Measurements from ENCODE around the gene RRP8. TPM values are rescaled to one million over a fixed set of nuclear protein-coding genes. Genes with fewer than 3 reads are reported as not detected.

The RRP8 gene
- total RNA-seq, 1 experiment from 2014 or later, result 31.2 TPM

GRCh38 chr11:6634534-6634933 lies 31.1 kb upstream of the RRP8 start:
- in situ Hi-C loops (cut with HindIII; ENCODE audit: low pct_unique_long_range_greater_than_20kb, low sequenced_read_pairs), result no loop called here

GRCh38 chr11:6633422-6634408 lies 30.3 kb upstream of the RRP8 start:
- in situ Hi-C loops (cut with HindIII; ENCODE audit: low pct_unique_long_range_greater_than_20kb, low sequenced_read_pairs), result no loop called here
- no peak for DNase-seq (ENCODE audit: low read depth)

More at GRCh38 chr11:6634534-6634933, 31.1 kb upstream of the RRP8 start:
- no peak for DNase-seq (ENCODE audit: low read depth)

GRCh38 chr11:6632116-6633073 lies 29.0 kb upstream of the RRP8 start:
- no peak for DNase-seq (ENCODE audit: low read depth)
- in situ Hi-C loops (cut with HindIII; ENCODE audit: low pct_unique_long_range_greater_than_20kb, low sequenced_read_pairs), result no loop called here

GRCh38 chr11:6631361-6631890 lies 28.0 kb upstream of the RRP8 start:
- no peak for DNase-seq (ENCODE audit: low read depth)
- in situ Hi-C loops (cut with HindIII; ENCODE audit: low pct_unique_long_range_greater_than_20kb, low sequenced_read_pairs), result no loop called here

- in situ Hi-C loops (cut with HindIII; ENCODE audit: low pct_unique_long_range_greater_than_20kb, low sequenced_read_pairs), result no loop called here
- no peak for DNase-seq (ENCODE audit: low read depth)
These were observed 27.3 kb upstream of the RRP8 start for GRCh38 chr11:6630632-6631291.

GRCh38 chr11:6629892-6630631 lies 26.6 kb upstream of the RRP8 start:
- in situ Hi-C loops (cut with HindIII; ENCODE audit: low pct_unique_long_range_greater_than_20kb, low sequenced_read_pairs), result no loop called here
- DNase-seq (ENCODE audit: low read depth), result no peak

- in situ Hi-C loops (cut with HindIII; ENCODE audit: low pct_unique_long_range_greater_than_20kb, low sequenced_read_pairs), result no loop called here
These were observed 26.1 kb upstream of the RRP8 start for GRCh38 chr11:6629573-6629891.

GRCh38 chr11:6628526-6628925 lies 25.1 kb upstream of the RRP8 start:
- in situ Hi-C loops (cut with HindIII; ENCODE audit: low pct_unique_long_range_greater_than_20kb, low sequenced_read_pairs), result no loop called here
- DNase-seq (ENCODE audit: low read depth), result no peak

More at GRCh38 chr11:6629573-6629891, 26.1 kb upstream of the RRP8 start:
- DNase-seq (ENCODE audit: low read depth), result no peak

- in situ Hi-C loops (cut with HindIII; ENCODE audit: low pct_unique_long_range_greater_than_20kb, low sequenced_read_pairs), result no loop called here
- no peak for DNase-seq (ENCODE audit: low read depth)
These were observed 24.4 kb upstream of the RRP8 start for GRCh38 chr11:6627762-6628241.

GRCh38 chr11:6626971-6627761 lies 23.8 kb upstream of the RRP8 start:
- in situ Hi-C loops (cut with HindIII; ENCODE audit: low pct_unique_long_range_greater_than_20kb, low sequenced_read_pairs), result no loop called here

GRCh38 chr11:6625832-6626420 lies 22.5 kb upstream of the RRP8 start:
- in situ Hi-C loops (cut with HindIII; ENCODE audit: low pct_unique_long_range_greater_than_20kb, low sequenced_read_pairs), result no loop called here
- DNase-seq (ENCODE audit: low read depth), result no peak

More at GRCh38 chr11:6626971-6627761, 23.8 kb upstream of the RRP8 start:
- no peak for DNase-seq (ENCODE audit: low read depth)

- in situ Hi-C loops (cut with HindIII; ENCODE audit: low pct_unique_long_range_greater_than_20kb, low sequenced_read_pairs), result no loop called here
- DNase-seq (ENCODE audit: low read depth), result no peak
These were observed 21.9 kb upstream of the RRP8 start for GRCh38 chr11:6625156-6625831.

- DNase-seq (ENCODE audit: low read depth), result no peak
These were observed 20.3 kb upstream of the RRP8 start for GRCh38 chr11:6623391-6624363.

GRCh38 chr11:6622261-6623171 lies 19.1 kb upstream of the RRP8 start:
- DNase-seq (ENCODE audit: low read depth), result no peak
- in situ Hi-C loops (cut with HindIII; ENCODE audit: low pct_unique_long_range_greater_than_20kb, low sequenced_read_pairs), result no loop called here

More at GRCh38 chr11:6623391-6624363, 20.3 kb upstream of the RRP8 start:
- in situ Hi-C loops (cut with HindIII; ENCODE audit: low pct_unique_long_range_greater_than_20kb, low sequenced_read_pairs), result no loop called here
